Activated T-helper 17 cell treated with anti-CD3 and anti-CD28 coated beads, Interleukin-2, amount 50 U/mL, for 72 hours (primary cell): ENCODE results near the gene FXN. TPM values are rescaled to one million over a fixed set of nuclear protein-coding genes. Genes with fewer than 3 reads are reported as not detected.

Experiments used
- ATAC-seq: fragments of 150-1000 bp; cut with Tn5 transposase; replicated peaks from 2 replicates; pipeline ENCODE4 v1.10.0; 2021; ENCODE audit warnings: mild to moderate bottlenecking, moderate library complexity
- H3K27ac Mint-ChIP-seq: one replicate; pipeline ENCODE4 v1.8.0; 2022; ENCODE audit warnings: mixed read lengths
- H3K27me3 Mint-ChIP-seq: one replicate; pipeline ENCODE4 v1.8.0; 2022; ENCODE audit warnings: mixed read lengths
- H3K36me3 Mint-ChIP-seq: one replicate; pipeline ENCODE4 v1.8.0; 2022; ENCODE audit warnings: low read depth, mild to moderate bottlenecking, mixed read lengths
- H3K4me1 Mint-ChIP-seq: one replicate; pipeline ENCODE4 v1.8.0; 2022; ENCODE audit warnings: mixed read lengths
- H3K4me3 Mint-ChIP-seq: one replicate; pipeline ENCODE4 v1.8.0; 2022; ENCODE audit warnings: mild to moderate bottlenecking, mixed read lengths
- H3K9me3 Mint-ChIP-seq: one replicate; pipeline ENCODE4 v1.8.0; 2022; ENCODE audit warnings: mixed read lengths
- total RNA-seq, 2 donors: library from RNA; stranded (reverse); gene quantifications; one replicate each; pipeline ENCODE4 v1.2.3, GENCODE V29; 2022

FXN gene
- total RNA-seq, 2 donors from 2014 or later = 10.2 to 28.0 TPM

DNA sequence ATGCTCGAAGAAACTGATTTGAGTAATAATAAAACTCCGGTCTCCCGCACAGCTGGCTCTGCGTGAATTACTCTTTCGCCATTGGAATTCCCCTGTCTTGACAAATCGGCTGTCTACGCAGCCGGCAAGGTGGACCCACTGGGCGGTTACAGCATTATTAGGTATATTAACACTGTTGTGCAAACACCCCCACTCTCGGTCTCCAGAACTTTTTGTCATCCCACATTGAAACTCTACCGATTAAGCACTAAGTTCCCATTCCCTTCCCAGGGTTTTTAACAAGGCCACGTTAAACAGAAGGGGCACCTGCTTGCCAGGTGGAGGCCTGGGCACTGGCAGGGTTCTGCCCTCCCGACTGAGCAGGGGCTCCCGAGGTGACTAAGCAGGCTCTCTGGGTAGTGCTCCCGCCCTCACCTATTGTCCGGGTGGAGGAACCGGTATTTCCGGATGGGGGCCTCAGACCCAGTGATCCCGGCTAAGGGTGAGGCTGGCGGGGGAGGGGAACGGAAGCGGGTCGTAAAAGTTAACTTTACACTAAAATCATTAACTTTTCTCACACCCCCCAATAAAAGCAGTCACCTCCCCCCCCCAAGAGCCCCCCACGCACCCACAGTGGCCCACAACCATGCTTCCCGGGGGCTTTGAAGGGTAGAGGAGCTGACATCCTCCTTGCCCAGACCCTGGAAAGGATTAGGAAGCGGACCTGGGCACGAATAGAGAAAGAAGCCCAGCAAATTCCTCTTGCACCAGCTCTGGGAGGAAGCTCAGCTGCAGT, 85.0 kb downstream of the FXN start:
- Mint-ChIP-seq H3K36me3 (no peaks in the 10 kb centered on the region), H3K27ac (no peak overlapping the region), H3K4me3 (peak overlapping the region; percentile 89), H3K4me1 (no peaks in the 10 kb centered on the region), H3K9me3 (no peaks in the 10 kb centered on the region), H3K27me3 (no peaks in the 10 kb centered on the region)
- no peak for ATAC-seq

- Mint-ChIP-seq H3K9me3 (no peaks in the 10 kb centered on the region), H3K4me1 (no peaks in the 10 kb centered on the region), H3K27ac (peak overlapping the region; percentile 76), H3K36me3 (no peaks in the 10 kb centered on the region), H3K27me3 (no peaks in the 10 kb centered on the region), H3K4me3 (peak overlapping the region; percentile 89)
- ATAC-seq = peak; percentile 71
Observed at GRCh38 chr9:69121155-69122081, 85.9 kb downstream of the FXN start.

GRCh38 chr9:69122082-69122548, 86.6 kb downstream of the FXN start:
- Mint-ChIP-seq H3K4me3 (peak overlapping the region; percentile 89), H3K36me3 (no peaks in the 10 kb centered on the region), H3K9me3 (no peaks in the 10 kb centered on the region), H3K27me3 (no peaks in the 10 kb centered on the region), H3K4me1 (no peaks in the 10 kb centered on the region), H3K27ac (peak overlapping the region; percentile 76)
- peak; percentile 73 for ATAC-seq

- Mint-ChIP-seq H3K27me3 (no peaks in the 10 kb centered on the region), H3K9me3 (no peaks in the 10 kb centered on the region), H3K4me1 (no peaks in the 10 kb centered on the region), H3K36me3 (no peaks in the 10 kb centered on the region), H3K4me3 (peak overlapping the region; percentile 89), H3K27ac (peak overlapping the region; percentile 76)
- ATAC-seq = peak; percentile 34
Observed at GRCh38 chr9:69122549-69123141, 87.1 kb downstream of the FXN start.

- H3K4me3 Mint-ChIP-seq = no peak overlapping the region
- H3K9me3 Mint-ChIP-seq = no peaks in the 10 kb centered on the region
- no peak for ATAC-seq
- H3K36me3 Mint-ChIP-seq = no peaks in the 10 kb centered on the region
- H3K27me3 Mint-ChIP-seq = no peaks in the 10 kb centered on the region
- H3K27ac Mint-ChIP-seq = no peak overlapping the region
- no peaks in the 10 kb centered on the region for H3K4me1 Mint-ChIP-seq
Observed at GRCh38 chr9:69130456-69131441, 95.2 kb downstream of the FXN start.

DNA sequence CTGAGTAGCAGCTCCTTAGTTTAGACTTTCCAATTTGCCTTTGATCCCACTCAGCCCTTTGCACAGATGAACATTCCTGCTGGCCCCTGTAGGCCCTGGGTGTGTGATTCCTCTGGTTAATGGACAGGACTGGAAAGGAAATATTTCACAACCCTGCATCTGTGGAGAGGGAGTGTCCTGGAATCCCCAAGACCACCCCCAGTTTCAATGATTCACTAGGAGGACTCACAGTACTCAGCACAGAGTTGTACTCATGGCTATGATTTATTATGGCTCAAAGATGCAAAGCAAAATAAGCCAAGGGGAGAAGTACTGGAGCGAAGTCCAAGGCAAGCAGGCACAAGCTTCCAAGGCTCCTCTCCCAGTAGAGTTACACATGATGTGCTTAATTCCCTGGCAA, 96.1 kb downstream of the FXN start:
- Mint-ChIP-seq H3K27ac (no peak overlapping the region), H3K36me3 (no peaks in the 10 kb centered on the region), H3K4me1 (no peaks in the 10 kb centered on the region), H3K9me3 (no peaks in the 10 kb centered on the region), H3K27me3 (no peaks in the 10 kb centered on the region), H3K4me3 (no peak overlapping the region)
- no peak for ATAC-seq

- H3K27ac Mint-ChIP-seq = no peak overlapping the region
- no peaks in the 10 kb centered on the region for H3K9me3 Mint-ChIP-seq
- no peaks in the 10 kb centered on the region for H3K27me3 Mint-ChIP-seq
- H3K4me1 Mint-ChIP-seq = no peaks in the 10 kb centered on the region
- H3K36me3 Mint-ChIP-seq = no peaks in the 10 kb centered on the region
- ATAC-seq = no peak
- H3K4me3 Mint-ChIP-seq = no peak overlapping the region
Observed at GRCh38 chr9:69132361-69132760, 96.8 kb downstream of the FXN start.

- no peak overlapping the region for H3K4me3 Mint-ChIP-seq
- no peaks in the 10 kb centered on the region for H3K36me3 Mint-ChIP-seq
- peak overlapping the region; percentile 20 for H3K27ac Mint-ChIP-seq
- H3K27me3 Mint-ChIP-seq = no peaks in the 10 kb centered on the region
- no peaks in the 10 kb centered on the region for H3K9me3 Mint-ChIP-seq
- no peak for ATAC-seq
- no peaks in the 10 kb centered on the region for H3K4me1 Mint-ChIP-seq
Observed at GRCh38 chr9:69134412-69134811, 98.9 kb downstream of the FXN start.

DNA sequence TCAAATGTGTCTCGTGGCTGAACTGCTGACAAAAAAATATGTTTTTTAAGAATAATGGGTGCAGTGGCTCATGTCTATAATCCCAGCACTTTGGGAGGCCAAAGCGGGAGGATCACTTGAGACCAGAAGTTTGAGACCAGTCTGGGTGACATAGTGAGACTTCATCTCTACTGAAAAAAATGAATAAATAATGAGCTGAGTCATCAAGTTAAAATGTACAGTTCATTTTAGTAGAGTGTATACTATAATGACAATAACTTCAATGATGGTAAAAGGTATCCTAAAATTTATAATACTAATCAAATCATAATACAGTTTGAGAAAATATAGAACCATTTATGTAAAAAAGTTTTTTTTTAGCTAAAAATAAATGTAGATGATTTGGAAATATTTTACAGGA, 100.6 kb downstream of the FXN start:
- no peaks in the 10 kb centered on the region for H3K36me3 Mint-ChIP-seq
- no peaks in the 10 kb centered on the region for H3K27me3 Mint-ChIP-seq
- H3K4me3 Mint-ChIP-seq = no peak overlapping the region
- H3K27ac Mint-ChIP-seq = no peak overlapping the region
- no peaks in the 10 kb centered on the region for H3K4me1 Mint-ChIP-seq
- H3K9me3 Mint-ChIP-seq = no peaks in the 10 kb centered on the region
- ATAC-seq = no peak

GRCh38 chr9:69136779-69137178, 101.2 kb downstream of the FXN start:
- no peak for ATAC-seq
- no peak overlapping the region for H3K4me3 Mint-ChIP-seq
- H3K4me1 Mint-ChIP-seq = no peaks in the 10 kb centered on the region
- H3K9me3 Mint-ChIP-seq = no peaks in the 10 kb centered on the region
- no peaks in the 10 kb centered on the region for H3K27me3 Mint-ChIP-seq
- no peak overlapping the region for H3K27ac Mint-ChIP-seq
- no peaks in the 10 kb centered on the region for H3K36me3 Mint-ChIP-seq

DNA sequence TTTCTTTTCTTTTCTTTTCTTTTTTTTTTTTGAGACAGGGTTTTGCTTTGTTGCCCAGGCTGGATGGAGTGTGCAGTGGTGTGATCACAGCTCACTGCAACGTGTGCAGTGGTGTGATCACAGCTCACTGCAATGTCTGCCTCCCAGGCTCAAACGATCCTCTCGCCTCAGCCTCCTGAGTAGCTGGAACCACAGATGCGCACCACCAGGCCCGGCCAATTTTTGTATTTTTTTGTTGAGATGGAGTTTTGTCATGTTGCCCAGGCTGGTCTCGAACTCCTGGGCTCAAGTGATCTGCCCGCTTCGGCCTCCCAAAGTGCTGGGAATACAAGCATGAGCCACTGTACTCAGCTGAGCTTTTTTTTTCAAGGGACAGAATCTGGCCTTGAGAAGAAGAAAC, 101.8 kb downstream of the FXN start:
- no peaks in the 10 kb centered on the region for H3K36me3 Mint-ChIP-seq
- H3K4me3 Mint-ChIP-seq = no peak overlapping the region
- no peaks in the 10 kb centered on the region for H3K27me3 Mint-ChIP-seq
- H3K27ac Mint-ChIP-seq = no peak overlapping the region
- H3K9me3 Mint-ChIP-seq = no peaks in the 10 kb centered on the region
- H3K4me1 Mint-ChIP-seq = no peaks in the 10 kb centered on the region
- ATAC-seq = no peak

GRCh38 chr9:69139596-69139995, 104.0 kb downstream of the FXN start:
- no peaks in the 10 kb centered on the region for H3K9me3 Mint-ChIP-seq
- H3K4me1 Mint-ChIP-seq = no peaks in the 10 kb centered on the region
- H3K4me3 Mint-ChIP-seq = no peak overlapping the region
- no peak overlapping the region for H3K27ac Mint-ChIP-seq
- no peaks in the 10 kb centered on the region for H3K27me3 Mint-ChIP-seq
- H3K36me3 Mint-ChIP-seq = no peaks in the 10 kb centered on the region
- no peak for ATAC-seq

GRCh38 chr9:69140123-69140735, 104.7 kb downstream of the FXN start:
- Mint-ChIP-seq H3K4me3 (no peak overlapping the region), H3K36me3 (no peaks in the 10 kb centered on the region), H3K27me3 (no peaks in the 10 kb centered on the region), H3K9me3 (no peaks in the 10 kb centered on the region), H3K27ac (no peak overlapping the region), H3K4me1 (no peaks in the 10 kb centered on the region)
- ATAC-seq = no peak
